ENCODE measurements around the gene TSPOAP1.
A peak's percentile ranks its signal among the peaks of the same experiment; 100 is the strongest.

The TSPOAP1 gene

DNA sequence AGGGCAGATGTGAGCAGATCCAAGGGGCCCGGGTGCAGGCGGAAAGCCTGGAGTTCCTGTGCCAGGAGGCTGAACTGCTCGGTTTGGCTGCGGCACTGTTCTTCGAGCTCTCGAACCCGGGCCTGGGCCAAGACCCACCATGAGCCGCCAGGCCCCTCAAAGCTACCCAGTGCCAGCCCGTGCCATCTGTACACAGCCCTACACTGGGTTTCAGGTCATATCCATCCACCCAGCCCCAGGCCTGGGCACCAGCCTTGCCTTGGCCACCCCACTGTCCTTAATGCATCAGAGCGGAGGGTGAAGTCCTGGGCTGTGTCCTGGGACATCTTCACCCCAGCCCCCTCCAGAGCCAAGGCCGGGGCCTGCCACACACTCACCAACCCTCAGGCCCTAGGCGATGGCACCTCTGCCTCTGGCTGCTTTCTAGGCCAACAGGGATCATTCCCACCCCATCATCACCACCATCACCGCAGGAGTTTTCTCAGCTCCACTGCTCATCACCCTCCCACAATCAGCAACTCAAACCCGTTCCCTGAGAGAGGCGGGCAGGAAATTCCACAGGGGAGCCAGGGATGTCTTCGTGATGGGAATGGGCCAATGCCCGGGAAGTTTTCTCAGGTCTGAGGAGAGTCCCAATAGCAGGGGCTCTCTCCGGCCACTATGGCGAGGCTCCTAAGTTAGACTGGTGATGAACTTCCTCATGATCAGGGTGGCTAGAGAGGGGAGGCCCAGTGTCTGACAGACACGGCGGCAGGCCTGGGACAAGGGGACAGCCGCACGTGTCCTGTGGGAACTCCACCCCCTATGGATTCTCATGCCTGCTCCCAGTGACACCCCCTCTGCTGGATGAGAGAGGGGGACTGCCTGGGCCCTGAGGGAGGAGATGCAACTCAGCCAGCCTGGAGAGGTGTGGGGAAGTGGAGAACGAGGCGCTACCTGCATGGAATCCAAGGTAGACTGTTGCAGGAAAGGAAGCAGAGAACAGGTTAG, 9.1 kb downstream of the TSPOAP1 start:
- DNase-seq (ENCODE audit: insufficient read length, low spot score), result no peak
- no peak for FAIRE-seq

DNA sequence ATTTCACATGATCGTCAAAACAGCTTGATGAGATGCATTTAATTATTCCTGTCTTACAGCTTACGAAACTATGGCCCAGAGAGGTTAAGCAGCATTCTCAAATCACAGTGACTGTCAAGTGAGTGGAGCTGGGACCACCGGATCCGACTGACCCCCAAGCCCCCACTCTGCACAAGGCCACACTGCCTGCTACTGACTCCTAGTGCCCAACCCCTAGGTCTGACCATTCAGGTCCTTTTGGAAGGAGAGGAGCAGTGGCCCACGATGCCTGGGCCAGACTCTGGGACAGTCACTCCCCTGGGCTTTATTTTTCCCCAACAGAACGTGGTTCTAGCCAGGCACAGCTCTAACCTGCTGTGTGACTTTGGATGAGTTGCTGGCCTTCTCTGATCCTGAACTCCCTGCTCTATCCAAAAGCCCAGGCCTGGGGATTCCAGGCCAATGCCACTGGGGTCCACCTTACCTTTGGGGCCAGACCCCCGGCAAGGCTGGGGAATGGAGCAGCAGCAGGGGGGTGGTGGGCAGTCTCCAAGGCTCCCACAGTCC, 9.9 kb downstream of the TSPOAP1 start:
- no peak for FAIRE-seq
- DNase-seq (ENCODE audit: insufficient read length, low spot score), result no peak

DNA sequence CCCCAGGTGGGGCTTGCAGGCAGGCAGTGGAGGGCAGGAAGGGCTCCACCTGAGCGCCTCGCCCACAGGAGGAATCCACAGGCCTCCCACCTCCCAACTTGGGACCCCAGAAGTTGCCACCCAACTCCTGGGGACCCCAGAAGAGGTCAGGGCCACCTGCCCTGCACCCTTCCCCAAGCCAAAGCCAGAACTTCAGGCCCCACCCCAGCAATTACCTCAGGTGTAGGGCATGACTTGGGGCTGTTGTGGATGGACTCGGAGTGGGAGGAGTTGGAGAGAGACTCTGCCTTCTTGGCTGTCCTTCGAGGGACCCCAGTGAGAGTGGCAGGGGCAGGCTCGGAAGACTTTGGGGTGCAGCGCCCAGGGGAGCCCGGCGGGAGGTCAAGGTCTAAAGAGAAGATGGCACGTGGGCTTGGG, 10.5 kb downstream of the TSPOAP1 start:
- DNase-seq (ENCODE audit: insufficient read length, low spot score) (no peak), FAIRE-seq (peak; percentile 49)

DNA sequence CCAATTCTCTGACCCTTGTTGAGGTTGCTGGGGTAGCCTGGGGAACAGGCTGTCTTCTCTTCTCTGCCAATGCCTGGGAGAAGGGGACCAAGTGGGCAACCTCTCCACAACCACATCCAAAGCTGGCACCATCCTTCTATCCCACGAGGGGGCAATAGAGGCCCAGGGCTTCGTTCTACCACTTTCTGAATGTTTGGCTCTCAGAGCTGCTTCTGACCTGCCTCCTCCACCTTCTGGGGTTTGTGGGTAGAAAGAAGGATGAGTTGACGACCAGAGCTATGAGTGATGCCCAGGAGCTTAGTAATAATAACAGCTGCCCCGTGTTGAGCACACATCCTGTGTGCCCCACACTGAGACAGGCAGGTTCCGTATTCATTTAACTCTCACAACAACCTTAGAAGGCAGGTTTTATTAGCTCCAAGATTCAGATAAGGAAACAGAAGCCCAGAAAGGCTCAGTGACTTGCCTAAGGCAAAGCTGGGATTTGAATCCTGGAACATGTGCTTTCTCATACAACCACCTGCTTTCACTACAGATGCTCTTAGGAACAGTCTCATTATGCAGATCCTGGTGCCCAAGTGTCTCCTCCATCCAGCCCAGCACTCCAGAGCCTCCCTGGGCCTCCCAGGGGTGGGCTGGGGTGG, 11.1 kb downstream of the TSPOAP1 start:
- FAIRE-seq (peak; percentile 97), DNase-seq (ENCODE audit: insufficient read length, low spot score) (peak; percentile 94)

DNA sequence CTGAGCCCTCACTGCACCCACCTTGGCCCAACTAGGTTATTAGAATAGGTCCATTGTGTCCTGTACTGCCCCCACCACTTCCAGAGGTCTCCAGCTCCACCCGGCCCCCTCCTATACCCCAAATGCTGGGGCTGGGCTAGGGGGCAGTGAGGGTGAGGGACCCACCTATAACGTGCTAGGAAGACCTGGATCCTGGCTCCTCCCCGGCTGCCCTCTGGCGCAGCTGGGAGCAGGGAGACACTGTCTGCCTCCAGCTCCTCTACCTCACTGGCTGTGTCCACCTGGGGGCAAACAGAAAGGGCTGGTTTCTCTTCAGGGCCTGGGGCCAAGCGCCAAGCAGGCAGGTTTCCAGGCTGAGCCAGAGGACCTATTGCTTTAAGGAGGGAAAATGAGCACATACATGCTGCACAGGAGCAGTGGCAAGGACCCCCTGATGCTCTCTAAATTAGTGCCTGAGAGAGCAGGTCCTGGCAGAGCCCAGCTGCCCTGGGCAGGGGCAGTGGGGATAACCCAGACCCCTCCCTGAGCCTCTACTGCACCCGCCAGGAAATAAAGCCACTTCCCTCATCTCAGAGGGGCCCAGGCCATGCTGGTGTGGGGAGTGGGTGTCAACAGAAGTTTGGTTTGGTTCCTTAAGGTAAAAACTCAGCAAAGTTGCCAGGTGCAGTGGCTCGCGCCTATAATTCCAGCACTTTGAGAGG, 12.2 kb downstream of the TSPOAP1 start:
- FAIRE-seq, result no peak
- no peak for DNase-seq (ENCODE audit: insufficient read length, low spot score)

DNA sequence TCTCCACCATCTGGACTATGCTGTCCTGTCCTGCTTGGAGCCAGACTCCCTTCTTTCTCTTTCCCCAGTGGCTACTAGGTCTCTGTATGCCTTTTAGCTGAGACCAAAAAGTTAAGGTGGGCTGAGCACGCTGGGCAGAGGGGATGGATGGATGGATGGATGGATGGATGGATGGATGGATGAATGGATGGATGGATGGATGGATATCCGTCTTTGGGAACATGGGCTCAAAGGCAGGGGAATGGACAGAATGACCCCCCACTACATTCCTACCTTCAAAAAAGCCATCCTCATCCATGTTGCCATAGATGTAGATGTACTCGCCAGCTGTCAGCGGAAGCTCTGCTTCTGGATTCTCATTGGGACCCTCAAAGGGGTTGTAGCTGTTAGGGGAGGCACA, 12.8 kb downstream of the TSPOAP1 start:
- FAIRE-seq (peak; percentile 20), DNase-seq (ENCODE audit: insufficient read length, low spot score) (no peak)

DNA sequence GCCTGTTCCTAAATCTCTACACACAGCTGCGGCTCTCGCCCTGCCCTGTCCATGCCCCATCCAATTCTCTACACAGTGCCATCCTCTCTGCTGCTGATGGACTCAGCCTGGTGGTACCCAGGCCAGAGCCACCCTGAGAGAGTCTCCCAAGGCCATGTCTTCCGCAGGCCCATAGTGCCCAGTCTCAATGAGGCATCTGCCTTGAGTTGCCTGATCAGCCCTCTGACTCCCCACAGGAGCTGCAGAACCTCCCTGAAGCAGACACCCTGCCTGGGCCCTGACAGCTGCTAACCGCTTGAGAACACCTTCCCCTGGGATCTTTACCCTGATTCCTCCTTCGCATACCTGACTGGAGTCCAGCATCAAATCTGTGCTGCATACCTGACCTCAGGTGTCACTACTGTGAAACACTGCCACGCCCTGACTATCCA, 13.3 kb downstream of the TSPOAP1 start:
- no peak for DNase-seq (ENCODE audit: insufficient read length, low spot score)
- peak; percentile 57 for FAIRE-seq

DNA sequence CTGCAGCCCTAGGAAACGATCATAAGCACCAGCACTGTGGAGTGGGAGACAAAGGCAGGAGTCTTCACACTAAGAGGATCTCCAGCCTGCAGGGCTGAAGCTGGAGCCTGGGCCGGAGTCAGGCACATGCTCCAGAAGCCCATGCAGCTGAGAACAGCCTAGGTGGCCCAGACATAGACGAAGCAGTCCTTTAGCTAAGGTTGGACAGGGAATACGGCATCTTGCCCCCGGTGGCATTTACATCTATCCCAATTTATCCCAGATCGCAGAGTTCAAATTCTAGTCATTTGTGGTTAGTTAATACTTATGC, 13.9 kb downstream of the TSPOAP1 start:
- FAIRE-seq (no peak), DNase-seq (ENCODE audit: insufficient read length, low spot score) (no peak)

DNA sequence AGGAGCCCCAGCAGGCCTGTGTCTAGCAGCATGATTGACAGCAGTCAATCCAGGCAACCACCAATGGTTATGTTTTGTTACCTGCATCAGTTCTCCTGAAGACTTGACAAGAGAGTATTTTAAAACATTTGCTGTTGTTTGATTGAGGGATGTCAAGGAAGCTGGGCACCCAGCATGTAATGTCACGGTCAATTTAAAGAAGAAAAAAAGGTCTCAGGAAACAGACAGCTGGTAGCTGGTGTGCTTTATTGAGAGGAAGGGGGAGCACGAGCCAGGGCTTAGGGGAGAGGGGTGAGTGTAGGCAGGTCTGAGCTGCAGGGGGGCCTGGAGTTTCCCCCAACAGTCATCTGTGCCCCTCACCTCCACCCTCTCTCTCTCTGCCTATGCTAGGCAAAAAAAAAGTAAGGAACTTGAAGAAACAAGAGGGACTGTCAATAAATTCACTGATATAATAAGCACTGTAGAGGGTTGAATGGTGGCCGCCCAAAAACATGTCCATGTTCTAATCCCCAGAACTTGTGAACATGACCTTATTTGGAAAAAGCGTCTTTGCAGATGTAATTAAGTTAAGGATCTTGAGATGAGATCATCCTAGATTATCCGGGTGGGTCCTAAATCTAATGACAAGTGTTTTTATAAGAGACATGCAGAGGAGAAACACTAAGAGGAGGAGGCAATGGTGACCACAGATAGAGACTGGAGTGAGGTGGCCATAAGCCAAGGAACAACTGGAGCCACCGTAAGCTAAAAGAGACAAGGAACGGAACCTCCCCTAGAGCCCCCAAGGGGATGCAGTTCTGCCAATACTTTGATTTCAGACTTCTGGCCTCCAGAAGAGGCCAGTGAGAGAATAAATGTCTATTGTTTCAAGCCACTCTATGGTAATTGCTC, 14.5 kb downstream of the TSPOAP1 start:
- no peak for DNase-seq (ENCODE audit: insufficient read length, low spot score)
- no peak for FAIRE-seq

DNA sequence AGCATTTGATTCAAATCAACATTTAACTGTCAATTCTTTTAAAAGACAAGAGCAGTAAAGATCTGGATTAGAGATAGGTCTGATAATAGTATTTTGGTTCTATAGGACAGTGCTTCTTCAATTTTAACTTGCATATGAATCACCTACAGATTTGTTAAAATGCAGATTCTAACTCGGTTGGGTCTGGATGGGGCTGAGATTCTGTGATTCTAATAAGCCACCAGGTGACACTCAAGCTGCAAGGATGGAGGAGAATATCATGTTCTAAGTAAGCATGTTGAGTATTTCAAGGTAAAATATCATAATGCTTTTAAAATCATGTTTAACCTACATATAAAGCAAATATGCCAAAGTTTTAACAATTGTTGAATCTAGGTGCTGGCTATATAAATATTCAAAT, 15.8 kb downstream of the TSPOAP1 start:
- DNase-seq (ENCODE audit: insufficient read length, low spot score), result no peak
- FAIRE-seq, result no peak

DNA sequence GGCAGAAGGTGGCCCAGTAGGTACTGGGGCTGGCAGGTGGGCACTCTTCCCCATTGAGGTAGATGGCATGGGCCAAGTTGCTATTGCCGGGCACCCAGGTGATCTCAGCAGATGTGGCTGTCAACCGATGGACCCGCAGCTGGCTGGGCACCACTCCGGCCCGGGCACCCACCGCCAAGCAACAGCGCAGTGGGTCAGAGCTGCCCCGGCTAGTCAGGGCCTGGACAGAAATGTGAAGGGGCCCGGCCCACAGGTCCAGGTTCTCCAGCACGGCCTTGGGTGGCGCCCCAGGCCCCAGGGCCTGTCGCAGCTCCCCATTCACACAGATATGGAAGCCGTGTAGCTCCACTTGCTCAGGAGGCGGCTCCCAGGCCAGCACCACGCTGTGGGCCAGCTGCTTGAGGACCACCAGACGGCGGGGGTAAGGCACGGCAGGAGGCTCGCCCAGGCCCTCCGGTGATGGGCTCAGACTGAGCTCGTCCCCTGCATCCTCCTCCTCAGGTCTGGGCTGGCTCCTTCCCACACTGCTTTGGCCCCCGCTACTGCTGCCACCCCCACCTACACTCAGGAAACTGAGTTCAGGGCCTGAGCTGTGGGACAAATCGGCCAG, 16.5 kb downstream of the TSPOAP1 start:
- FAIRE-seq, result no peak
- no peak for DNase-seq (ENCODE audit: insufficient read length, low spot score)

DNA sequence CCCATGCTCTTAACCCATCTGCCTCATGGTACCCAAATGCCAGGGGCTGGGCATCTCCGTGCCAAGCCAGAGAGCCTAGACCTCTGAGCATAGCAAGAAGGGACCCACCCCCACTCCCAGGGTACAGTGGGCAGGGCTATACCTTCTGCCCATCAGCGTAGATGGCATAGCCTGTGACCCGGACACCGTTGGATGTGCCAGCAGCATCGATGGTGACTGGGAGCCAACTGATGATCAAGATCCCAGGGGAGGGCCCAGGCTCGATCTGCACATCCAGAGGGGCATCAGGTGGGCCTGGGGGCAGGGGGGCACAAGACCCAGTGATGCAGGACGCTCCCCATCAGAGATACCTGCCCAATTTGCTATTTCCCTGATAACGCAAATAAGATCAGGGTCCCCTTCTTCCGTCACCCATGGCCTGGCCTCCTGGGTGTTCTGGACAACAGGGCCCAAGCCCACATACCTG, 17.1 kb downstream of the TSPOAP1 start:
- DNase-seq (ENCODE audit: insufficient read length, low spot score), result no peak

DNA sequence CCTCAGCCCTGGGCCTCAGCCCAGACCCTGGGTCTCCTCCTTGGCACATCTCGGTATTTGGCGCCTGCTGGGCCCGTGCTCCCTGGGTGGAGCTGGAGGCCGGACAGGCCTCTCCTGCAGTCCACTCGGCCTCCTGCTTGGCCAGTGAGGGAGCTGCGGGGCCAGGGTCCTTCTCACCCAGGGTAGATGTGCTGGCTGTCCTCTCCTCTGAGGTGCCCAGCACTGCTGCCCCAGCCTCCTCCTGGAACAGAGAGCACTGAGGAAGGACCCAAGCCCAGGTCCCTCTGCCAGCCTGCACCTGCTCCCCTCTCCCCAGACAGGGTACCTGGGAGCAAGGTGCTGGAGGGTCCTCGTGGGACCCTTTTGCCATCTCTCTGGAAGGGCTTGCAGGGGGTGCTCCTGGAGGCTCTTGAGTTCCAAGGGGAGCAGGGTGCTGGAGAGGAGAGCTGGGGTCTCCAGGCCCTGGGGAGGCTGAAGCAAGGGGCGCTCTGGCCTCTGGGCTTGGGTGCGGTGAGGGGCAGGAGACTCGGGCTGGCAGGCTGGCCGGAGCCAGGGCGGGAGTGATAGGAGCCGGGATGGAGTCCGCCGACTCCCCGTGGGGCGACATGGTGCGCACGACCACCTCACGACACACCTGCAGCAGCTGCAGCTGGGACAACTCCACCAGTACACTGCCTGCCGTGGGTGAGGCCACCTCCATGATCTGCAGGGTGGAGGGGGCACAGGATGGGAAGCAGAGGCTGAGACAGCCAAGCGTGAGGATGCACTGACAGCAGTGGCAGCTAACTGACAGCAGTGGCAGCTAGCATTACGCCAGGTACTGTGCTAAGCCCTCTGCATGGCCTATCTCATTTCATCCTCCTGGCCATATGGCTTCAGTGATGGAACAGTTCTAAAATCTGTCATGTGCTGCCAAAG, 17.8 kb downstream of the TSPOAP1 start:
- DNase-seq (ENCODE audit: insufficient read length, low spot score) (no peak), FAIRE-seq (peak; percentile 64)

More for the DNA sequence above, 17.1 kb downstream of the TSPOAP1 start:
- FAIRE-seq, result peak; percentile 36

DNA sequence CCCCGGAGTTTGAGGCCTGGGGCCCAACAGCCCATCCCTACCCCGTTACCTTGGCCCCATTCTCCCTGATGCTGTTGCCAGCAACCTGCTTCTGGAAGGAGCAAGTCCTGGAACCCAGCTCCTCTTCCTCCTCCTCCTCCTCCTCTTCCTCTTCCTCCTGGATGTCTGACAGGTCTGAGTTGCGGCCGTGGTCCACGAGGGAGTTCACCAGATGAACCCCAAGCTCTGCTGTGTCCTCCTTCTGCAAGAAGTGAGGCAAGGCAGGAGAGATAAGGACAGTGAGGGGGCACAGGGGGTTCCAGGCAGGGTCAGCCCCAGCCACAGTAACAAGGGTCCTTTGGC, 18.7 kb downstream of the TSPOAP1 start:
- FAIRE-seq (no peak), DNase-seq (ENCODE audit: insufficient read length, low spot score) (no peak)

DNA sequence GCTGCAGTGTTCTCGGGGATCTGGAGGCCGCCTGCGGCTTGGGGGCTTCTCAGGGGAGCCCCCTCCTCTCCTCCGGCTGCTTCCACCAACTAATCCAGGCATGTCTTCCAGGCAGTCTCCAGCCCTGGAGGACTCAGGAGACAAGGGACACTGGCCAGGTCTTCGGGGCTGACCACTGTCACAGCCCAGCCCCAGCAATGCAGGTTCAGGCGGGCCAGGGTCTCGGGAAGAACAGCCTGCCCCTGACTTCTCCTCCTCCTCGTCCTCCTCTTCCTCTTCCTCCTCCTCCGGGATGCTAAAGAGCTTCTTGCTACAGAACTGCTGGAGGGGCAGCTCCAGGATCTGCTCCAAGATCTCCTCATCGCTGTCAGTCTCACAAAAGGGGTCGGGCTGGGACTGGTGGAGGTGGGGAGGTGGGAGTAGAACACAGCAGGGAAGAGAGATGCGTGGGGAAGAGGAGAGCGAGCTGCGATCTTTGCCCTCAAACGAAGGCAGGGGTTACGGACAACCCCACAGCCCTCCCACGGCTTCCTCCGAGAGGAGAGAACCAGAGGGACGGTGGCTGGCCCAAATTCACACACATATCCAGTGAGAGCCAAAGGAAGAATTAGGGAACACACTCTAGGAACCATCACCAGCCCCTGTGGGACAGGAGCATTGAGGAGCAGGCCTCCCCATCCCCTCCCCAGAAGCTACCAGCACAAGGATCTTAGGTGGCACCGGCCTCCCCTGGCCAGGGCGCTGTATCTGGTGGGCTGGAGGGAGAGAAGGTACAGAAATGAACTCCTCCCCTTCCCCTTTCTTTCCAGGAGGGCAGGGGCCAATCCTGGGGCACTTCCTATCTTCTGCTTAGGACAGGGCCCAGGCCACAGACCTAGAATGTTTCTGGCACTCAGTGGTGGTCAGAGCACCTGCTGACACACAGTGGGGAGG, 19.3 kb downstream of the TSPOAP1 start:
- DNase-seq (ENCODE audit: insufficient read length, low spot score) (no peak), FAIRE-seq (no peak)

DNA sequence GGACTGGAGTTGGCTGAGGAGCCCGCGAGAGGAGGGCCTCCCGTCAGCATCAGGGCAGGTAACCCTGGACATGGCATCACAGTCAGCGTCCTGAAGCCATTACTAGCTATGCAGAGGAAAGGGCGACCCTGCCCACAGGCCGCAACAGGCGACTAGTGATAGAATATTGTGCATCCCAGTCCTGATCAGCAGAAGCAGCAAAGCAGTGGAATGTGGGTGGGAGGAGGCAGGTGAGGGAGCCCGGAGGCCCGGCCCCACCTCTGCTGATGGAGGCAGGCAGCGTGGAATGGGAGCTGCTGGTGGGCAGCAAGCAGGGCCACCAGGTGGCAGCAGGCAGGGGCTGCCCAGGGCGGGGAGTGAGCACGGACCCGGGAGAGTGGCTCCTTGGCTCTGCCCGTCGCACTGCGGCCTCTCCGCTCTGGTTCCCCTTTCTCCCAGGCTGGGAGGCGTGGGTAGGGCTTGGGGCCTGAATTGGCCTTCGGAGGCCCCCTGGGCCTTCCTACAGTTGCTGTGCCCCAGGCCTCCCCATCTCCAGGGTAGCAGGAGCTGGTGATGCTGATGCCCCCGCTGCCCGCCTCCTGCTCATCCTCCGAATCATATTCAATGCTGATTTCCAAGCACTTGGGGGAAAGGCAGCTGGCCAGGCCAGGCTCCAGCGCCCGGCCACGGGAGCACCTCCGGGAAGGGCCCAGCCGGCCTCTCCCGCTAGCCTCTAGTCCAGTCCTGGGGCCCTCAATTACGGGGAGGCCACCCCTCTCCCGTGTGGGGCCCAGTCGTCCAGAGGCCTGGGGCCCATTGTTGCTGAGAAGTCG, 20.2 kb downstream of the TSPOAP1 start:
- peak; percentile 67 for FAIRE-seq
- no peak for DNase-seq (ENCODE audit: insufficient read length, low spot score)
